GM19043 (cell line): ENCODE measurements around the gene KCNJ2.

ENCODE experiments used
- ATAC-seq: cut with Tn5 transposase; IDR thresholded peaks from one replicate; pipeline ENCODE4 v1.9.1; 2021; ENCODE audit warnings: low read depth; ENCODE audit not compliant: unreplicated experiment

Gene KCNJ2

GRCh38 chr17:70168977-70169708, at the start of gene KCNJ2:
Gene KCNJ2 (plus strand): TSS chr17:70169532. CDS start chr17:70175040, 5,508 bp downstream.
- ATAC-seq, result peak; percentile 90

GRCh38 chr17:70119545-70119944, 49.8 kb upstream of the KCNJ2 start:
- no peak for ATAC-seq

- no peak for ATAC-seq
These were observed 49.3 kb upstream of the KCNJ2 start for GRCh38 chr17:70119983-70120382.

- ATAC-seq, result no peak
These were observed 48.9 kb upstream of the KCNJ2 start for GRCh38 chr17:70120425-70120824.

GRCh38 chr17:70121126-70121525, 48.2 kb upstream of the KCNJ2 start:
- no peak for ATAC-seq

- ATAC-seq, result no peak
These were observed 46.1 kb upstream of the KCNJ2 start for GRCh38 chr17:70123193-70123592.

- no peak for ATAC-seq
These were observed 44.6 kb upstream of the KCNJ2 start for GRCh38 chr17:70124723-70125122.

- ATAC-seq, result no peak
These were observed 42.0 kb upstream of the KCNJ2 start for GRCh38 chr17:70127221-70127873.

GRCh38 chr17:70128727-70129238, 40.5 kb upstream of the KCNJ2 start:
- ATAC-seq, result no peak

GRCh38 chr17:70130289-70130688, 39.0 kb upstream of the KCNJ2 start:
- ATAC-seq, result no peak

GRCh38 chr17:70132505-70132904, 36.8 kb upstream of the KCNJ2 start:
- ATAC-seq, result no peak

- ATAC-seq, result no peak
These were observed 35.3 kb upstream of the KCNJ2 start for GRCh38 chr17:70134042-70134441.

GRCh38 chr17:70134777-70135176, 34.6 kb upstream of the KCNJ2 start:
- ATAC-seq, result no peak

GRCh38 chr17:70136131-70136530, 33.2 kb upstream of the KCNJ2 start:
- no peak for ATAC-seq

- ATAC-seq, result peak; percentile 99
These were observed 31.7 kb upstream of the KCNJ2 start for GRCh38 chr17:70137451-70138230.

- no peak for ATAC-seq
These were observed 31.0 kb upstream of the KCNJ2 start for GRCh38 chr17:70138291-70138865.

- no peak for ATAC-seq
These were observed 29.8 kb upstream of the KCNJ2 start for GRCh38 chr17:70139449-70139993.

- ATAC-seq, result no peak
These were observed 25.0 kb upstream of the KCNJ2 start for GRCh38 chr17:70144260-70144846.

- no peak for ATAC-seq
These were observed 16.1 kb upstream of the KCNJ2 start for GRCh38 chr17:70153210-70153609.

GRCh38 chr17:70157151-70157550, 12.2 kb upstream of the KCNJ2 start:
- ATAC-seq, result no peak
